SK-N-SH (cell line): ENCODE results near the gene TTC16.

Source experiments
- CTCF ChIP-seq: fragments of 200-600 bp; sonication (generic); IDR thresholded peaks from 2 replicates; pipeline ENCODE4 v1.6.1; 2017; ENCODE audit warnings: antibody characterized with exemption, mild to moderate bottlenecking, moderate library complexity
- ELF1 ChIP-seq: IDR thresholded peaks from 2 replicates; pipeline ENCODE4 v1.4.0; 2012
- EZH2phosphoT487 ChIP-seq: fragments of 200-600 bp; sonication (generic); IDR thresholded peaks from 2 replicates; pipeline ENCODE4 v1.6.1; 2017; ENCODE audit warnings: low read depth, mixed run types, mild to moderate bottlenecking, antibody characterized with exemption, moderate library complexity, borderline replicate concordance
- FOXM1 ChIP-seq: IDR thresholded peaks from 2 replicates; pipeline ENCODE4 v1.4.0; 2012; ENCODE audit warnings: low read depth, mild to moderate bottlenecking
- GATA2 ChIP-seq: sonication (generic); formaldehyde crosslinking; IDR thresholded peaks from 2 replicates; pipeline ENCODE4 v1.5.0; 2020; ENCODE audit warnings: mild to moderate bottlenecking, missing genetic modification reagents
- MXI1 ChIP-seq: IDR thresholded peaks from 2 replicates; pipeline ENCODE4 v1.6.1; 2012; ENCODE audit warnings: mild to moderate bottlenecking, low read depth, low read length, improper control_type of control experiment
- POLR2AphosphoS5 ChIP-seq: IDR thresholded peaks from 2 replicates; pipeline ENCODE4 v1.6.1; 2012; ENCODE audit warnings: low read depth, low read length
- RAD21 ChIP-seq: IDR thresholded peaks from 2 replicates; pipeline ENCODE4 v1.6.1; 2012; ENCODE audit warnings: mild to moderate bottlenecking, low read length
- SIN3A ChIP-seq: IDR thresholded peaks from 2 replicates; pipeline ENCODE4 v1.6.1; 2012; ENCODE audit warnings: low read depth, mild to moderate bottlenecking, low read length, moderate library complexity, borderline replicate concordance
- TAF1 ChIP-seq: IDR thresholded peaks from 2 replicates; pipeline ENCODE4 v1.6.1; 2012; ENCODE audit warnings: low read depth, mild to moderate bottlenecking, low read length, moderate library complexity, borderline replicate concordance
- USF2 ChIP-seq: fragments of 150-350 bp; IDR thresholded peaks from 2 replicates; pipeline ENCODE4 v1.6.1; 2017; ENCODE audit warnings: antibody characterized with exemption, low read length, low read depth, borderline replicate concordance
- YY1 ChIP-seq: IDR thresholded peaks from 2 replicates; pipeline ENCODE4 v1.4.0; 2012; ENCODE audit warnings: low read depth, mild to moderate bottlenecking
- ZBTB33 ChIP-seq: IDR thresholded peaks from 2 replicates; pipeline ENCODE4 v1.4.0; 2012; ENCODE audit warnings: low read depth, borderline replicate concordance
- TF ChIP-seq, protein P1 (sequence below): IDR thresholded peaks from 2 replicates; pipeline ENCODE4 v1.6.1; 2012; ENCODE audit warnings: mild to moderate bottlenecking, low read depth, low read length, moderate library complexity

GRCh38 chr9:127710204-127710783 lies 5.6 kb upstream of the TTC16 start:
- TF ChIP-seq POLR2AphosphoS5 (no peak), CTCF (no peak), USF2 (no peak), MXI1 (no peak), FOXM1 (no peak), TAF1 (no peak), ZBTB33 (no peak), YY1 (no peak), GATA2 (CRISPR knock-in tag) (no peak), ELF1 (no peak), SIN3A (no peak), EZH2phosphoT487 (no peak), RAD21 (no peak)
- TF ChIP-seq, protein P1, sequence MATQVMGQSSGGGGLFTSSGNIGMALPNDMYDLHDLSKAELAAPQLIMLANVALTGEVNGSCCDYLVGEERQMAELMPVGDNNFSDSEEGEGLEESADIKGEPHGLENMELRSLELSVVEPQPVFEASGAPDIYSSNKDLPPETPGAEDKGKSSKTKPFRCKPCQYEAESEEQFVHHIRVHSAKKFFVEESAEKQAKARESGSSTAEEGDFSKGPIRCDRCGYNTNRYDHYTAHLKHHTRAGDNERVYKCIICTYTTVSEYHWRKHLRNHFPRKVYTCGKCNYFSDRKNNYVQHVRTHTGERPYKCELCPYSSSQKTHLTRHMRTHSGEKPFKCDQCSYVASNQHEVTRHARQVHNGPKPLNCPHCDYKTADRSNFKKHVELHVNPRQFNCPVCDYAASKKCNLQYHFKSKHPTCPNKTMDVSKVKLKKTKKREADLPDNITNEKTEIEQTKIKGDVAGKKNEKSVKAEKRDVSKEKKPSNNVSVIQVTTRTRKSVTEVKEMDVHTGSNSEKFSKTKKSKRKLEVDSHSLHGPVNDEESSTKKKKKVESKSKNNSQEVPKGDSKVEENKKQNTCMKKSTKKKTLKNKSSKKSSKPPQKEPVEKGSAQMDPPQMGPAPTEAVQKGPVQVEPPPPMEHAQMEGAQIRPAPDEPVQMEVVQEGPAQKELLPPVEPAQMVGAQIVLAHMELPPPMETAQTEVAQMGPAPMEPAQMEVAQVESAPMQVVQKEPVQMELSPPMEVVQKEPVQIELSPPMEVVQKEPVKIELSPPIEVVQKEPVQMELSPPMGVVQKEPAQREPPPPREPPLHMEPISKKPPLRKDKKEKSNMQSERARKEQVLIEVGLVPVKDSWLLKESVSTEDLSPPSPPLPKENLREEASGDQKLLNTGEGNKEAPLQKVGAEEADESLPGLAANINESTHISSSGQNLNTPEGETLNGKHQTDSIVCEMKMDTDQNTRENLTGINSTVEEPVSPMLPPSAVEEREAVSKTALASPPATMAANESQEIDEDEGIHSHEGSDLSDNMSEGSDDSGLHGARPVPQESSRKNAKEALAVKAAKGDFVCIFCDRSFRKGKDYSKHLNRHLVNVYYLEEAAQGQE, result no peak
